A204.1 (cell line): ENCODE data around the gene PRDM1.

Experiments used
- FAIRE-seq: peaks from 2 replicates; lab custom pipeline; 2012; peaks lifted over from hg19 to GRCh38; lab: Jason Lieb, UNC

Gene PRDM1

GRCh38 chr6:106116125-106116832, 30.1 kb downstream of the PRDM1 start:
- FAIRE-seq = no peak

GRCh38 chr6:106117579-106117978, 31.4 kb downstream of the PRDM1 start:
- no peak for FAIRE-seq

- no peak for FAIRE-seq
Observed at GRCh38 chr6:106118835-106119431, 32.8 kb downstream of the PRDM1 start.

GRCh38 chr6:106119546-106119945, 33.4 kb downstream of the PRDM1 start:
- no peak for FAIRE-seq

GRCh38 chr6:106120006-106120405, 33.9 kb downstream of the PRDM1 start:
- FAIRE-seq = no peak

GRCh38 chr6:106120406-106120805, 34.3 kb downstream of the PRDM1 start:
- FAIRE-seq = no peak

GRCh38 chr6:106122306-106122918, 36.3 kb downstream of the PRDM1 start:
- FAIRE-seq = no peak

GRCh38 chr6:106122938-106123656, 37.0 kb downstream of the PRDM1 start:
- FAIRE-seq = no peak

- FAIRE-seq = no peak
Observed at GRCh38 chr6:106124015-106124414, 37.9 kb downstream of the PRDM1 start.

- no peak for FAIRE-seq
Observed at GRCh38 chr6:106124437-106125430, 38.6 kb downstream of the PRDM1 start.

GRCh38 chr6:106125925-106126435, 39.8 kb downstream of the PRDM1 start:
- FAIRE-seq = no peak

- no peak for FAIRE-seq
Observed at GRCh38 chr6:106126482-106126881, 40.3 kb downstream of the PRDM1 start.

- FAIRE-seq = no peak
Observed at GRCh38 chr6:106128981-106129781, 43.0 kb downstream of the PRDM1 start.

GRCh38 chr6:106132153-106132698, 46.1 kb downstream of the PRDM1 start:
- FAIRE-seq = no peak

GRCh38 chr6:106133040-106133439, 46.9 kb downstream of the PRDM1 start:
- FAIRE-seq = no peak

GRCh38 chr6:106134087-106134770, 48.1 kb downstream of the PRDM1 start:
- FAIRE-seq = no peak

- FAIRE-seq = no peak
Observed at GRCh38 chr6:106134906-106135634, 48.9 kb downstream of the PRDM1 start.

GRCh38 chr6:106135911-106136571, 49.9 kb downstream of the PRDM1 start:
- no peak for FAIRE-seq

GRCh38 chr6:106136845-106137244, 50.7 kb downstream of the PRDM1 start:
- no peak for FAIRE-seq
